ENCODE data around the gene NAP1L4. TPM values are rescaled to one million over a fixed set of nuclear protein-coding genes. Genes with fewer than 3 reads are reported as not detected.

Gene NAP1L4
- total and polyA plus RNA-seq, 2 of the 4 experiments (the other 2 are of a cell fraction), result 71.5 to 80.7 TPM

DNA sequence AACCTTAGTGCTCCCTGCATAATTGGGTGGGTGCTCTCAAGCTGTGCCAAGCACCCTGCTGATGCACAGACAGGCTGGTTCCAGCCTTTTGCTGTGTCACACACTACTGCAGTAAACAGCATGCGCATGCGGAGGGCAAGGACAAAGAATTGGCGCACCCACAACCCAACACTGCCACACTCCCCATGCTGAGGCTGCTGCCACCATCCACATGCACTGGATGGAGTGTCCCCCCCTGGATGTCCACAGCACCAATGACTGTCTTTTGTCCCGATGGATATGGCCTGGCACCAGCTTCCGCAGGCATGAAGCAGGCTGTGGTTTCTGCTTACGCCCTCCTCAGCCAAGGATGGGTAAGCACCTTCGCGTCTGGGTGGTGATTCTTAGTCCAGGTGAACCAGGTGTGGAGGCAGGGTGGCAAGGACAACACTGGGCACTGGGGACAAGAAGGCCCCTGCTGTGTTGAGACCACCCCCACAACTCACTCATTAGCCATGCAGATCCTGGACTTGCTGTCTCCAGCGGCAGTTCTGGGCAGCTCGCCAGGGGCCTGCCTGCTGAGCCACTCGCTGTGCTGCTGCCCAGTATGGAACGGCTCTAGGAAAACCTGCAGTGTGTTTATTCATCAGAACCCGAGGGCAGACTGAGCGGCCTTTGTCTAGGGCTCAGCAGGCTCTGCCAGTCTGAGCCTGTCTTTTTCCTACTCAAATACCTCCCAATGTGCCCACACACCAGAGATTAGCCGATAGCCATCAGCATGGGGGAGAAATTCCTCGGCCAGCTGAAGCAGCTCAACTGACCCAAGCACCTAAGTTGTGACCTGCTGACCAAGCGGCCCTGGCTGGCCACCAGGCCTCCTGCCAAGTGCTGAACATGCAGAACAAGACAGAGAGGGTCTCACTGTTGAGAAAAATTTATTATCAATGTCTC is 8.2 kb upstream of the NAP1L4 start (continued):
- TF ChIP-seq, protein P1, sequence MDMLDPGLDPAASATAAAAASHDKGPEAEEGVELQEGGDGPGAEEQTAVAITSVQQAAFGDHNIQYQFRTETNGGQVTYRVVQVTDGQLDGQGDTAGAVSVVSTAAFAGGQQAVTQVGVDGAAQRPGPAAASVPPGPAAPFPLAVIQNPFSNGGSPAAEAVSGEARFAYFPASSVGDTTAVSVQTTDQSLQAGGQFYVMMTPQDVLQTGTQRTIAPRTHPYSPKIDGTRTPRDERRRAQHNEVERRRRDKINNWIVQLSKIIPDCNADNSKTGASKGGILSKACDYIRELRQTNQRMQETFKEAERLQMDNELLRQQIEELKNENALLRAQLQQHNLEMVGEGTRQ (IDR thresholded peaks at IDR 0.05; ENCODE audit: low read depth, low read length), result no peak

DNA sequence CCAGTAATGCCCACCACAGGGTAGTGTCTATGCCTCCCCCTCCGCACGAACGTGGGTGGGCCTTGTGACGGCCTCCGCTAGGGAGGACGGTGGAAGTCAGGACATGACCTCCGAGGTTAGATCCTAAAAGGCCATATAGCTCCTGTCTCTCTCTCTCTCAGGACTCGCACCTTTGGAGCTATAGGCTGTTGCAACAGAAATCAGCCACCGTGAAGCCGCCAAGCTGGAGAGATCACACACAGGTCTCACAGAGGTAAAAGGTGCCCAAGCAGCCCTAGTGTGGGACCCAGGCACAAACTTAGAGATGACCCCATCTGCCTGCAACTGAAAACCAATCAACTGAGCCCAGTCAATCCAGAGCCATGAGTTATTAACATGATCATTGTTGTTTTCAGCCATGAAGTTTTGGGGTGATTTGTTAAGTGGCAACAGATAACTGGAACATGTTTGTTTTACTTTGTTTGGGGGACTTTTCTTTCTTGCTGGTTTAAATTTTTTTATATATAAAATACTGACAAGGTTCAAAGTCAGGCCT is 7.4 kb upstream of the NAP1L4 start:
- no peak overlapping the region for H4K8ac ChIP-seq (ENCODE audit: low read depth in 2 of 2, low read length in 2 of 2)
- no peak for ATAC-seq (ENCODE audit: low read depth)
- H2AFZ ChIP-seq (replicated peaks; ENCODE audit: low read length, poor library complexity), result no peak overlapping the region
- H3K4ac ChIP-seq (ENCODE audit: low read depth, low read length), result no peak overlapping the region
- POLR2A ChIA-PET (ENCODE audit: unreplicated experiment), result no interaction called here
- no peak overlapping the region for H2BK5ac ChIP-seq (ENCODE audit: low read depth, low read length, poor library complexity, severe bottlenecking)
- H2AK5ac ChIP-seq (ENCODE audit: low read depth, low read length), result no peak overlapping the region
- H3K18ac ChIP-seq (ENCODE audit: low read depth, low read length), result no peak overlapping the region
- no peak overlapping the region for H2BK20ac ChIP-seq (ENCODE audit: low read depth, low read length)
- H2AK9ac ChIP-seq (replicated peaks; ENCODE audit: low read depth, low read length, poor library complexity), result no peak overlapping the region
- no CpG with 5 or more reads among the region's 10 CpGs for WGBS, 2 experiments (ENCODE audit: extremely low coverage in 2 of 2, insufficient read length in 1 of 2)
- dilution Hi-C loops (cut with HindIII; ENCODE audit: low sequenced_read_pairs, unreplicated experiment), result no loop called here
- peaks cover 15% of the 10 kb centered on the region for H4K20me1 ChIP-seq (ENCODE audit: insufficient read depth, low read length)
- no peak overlapping the region for H3K56ac ChIP-seq (ENCODE audit: extremely low read depth, insufficient read depth, low read length)
- no peak overlapping the region for H3K4me3 ChIP-seq (ENCODE audit: insufficient read depth, low read depth, low read length)
- H3K23ac ChIP-seq (ENCODE audit: low read depth, low read length), result no peak overlapping the region
- BruUV-seq (replicated peaks), result no TSS peak
- H3K4me1 ChIP-seq (ENCODE audit: control insufficient read depth, insufficient read depth, low read length), result peaks cover 9% of the 10 kb centered on the region
- H3K14ac ChIP-seq (replicated peaks; ENCODE audit: low read depth, low read length), result no peak overlapping the region
- peaks cover 53% of the 10 kb centered on the region for H3K36me3 ChIP-seq (ENCODE audit: control insufficient read depth, insufficient read depth, low read length)
- DNase-seq, result no peak
- no peak overlapping the region for H3K9ac ChIP-seq (ENCODE audit: low read depth, low read length)
- H3K79me1 ChIP-seq (ENCODE audit: low read depth in 1 of 2, low read length in 2 of 2), result peaks cover 6 to 29% of the 10 kb centered on the region in 2 experiments; a peak in 2 of 4 replicates
- no peaks in the 10 kb centered on the region for H3K9me3 ChIP-seq (ENCODE audit: control insufficient read depth, insufficient read depth, low read length)
- no peak overlapping the region for H4K91ac ChIP-seq (ENCODE audit: insufficient read depth, low read depth, low read length)
- H2BK120ac ChIP-seq (ENCODE audit: low read depth, low read length), result no peak overlapping the region
- CTCF ChIA-PET, result no interaction called here
- no peak overlapping the region for H2BK15ac ChIP-seq (ENCODE audit: low read depth, low read length)
- H4K5ac ChIP-seq (ENCODE audit: low read depth, low read length), result no peak overlapping the region
- intact Hi-C loops (cut with micrococcal nuclease), result no loop called here
- H3K9me1 ChIP-seq (ENCODE audit: insufficient read depth, low read length), result peaks cover 19% of the 10 kb centered on the region; the same call in 1 of the 2 replicates
- no peaks in the 10 kb centered on the region for H3K27me3 ChIP-seq (ENCODE audit: control insufficient read depth, insufficient read depth, low read length)
- H3K4me2 ChIP-seq (ENCODE audit: low read depth, low read length), result no peak overlapping the region
- no peak overlapping the region for H3K27ac ChIP-seq (ENCODE audit: insufficient read depth, low read length)
- in situ Hi-C loops (cut with MboI; ENCODE audit: low sequenced_read_pairs), result no loop called here
- no peak for TF ChIP-seq NFE2L2 (IDR thresholded peaks at IDR 0.05; ENCODE audit: low read depth, low read length)
- TF ChIP-seq, protein P2, sequence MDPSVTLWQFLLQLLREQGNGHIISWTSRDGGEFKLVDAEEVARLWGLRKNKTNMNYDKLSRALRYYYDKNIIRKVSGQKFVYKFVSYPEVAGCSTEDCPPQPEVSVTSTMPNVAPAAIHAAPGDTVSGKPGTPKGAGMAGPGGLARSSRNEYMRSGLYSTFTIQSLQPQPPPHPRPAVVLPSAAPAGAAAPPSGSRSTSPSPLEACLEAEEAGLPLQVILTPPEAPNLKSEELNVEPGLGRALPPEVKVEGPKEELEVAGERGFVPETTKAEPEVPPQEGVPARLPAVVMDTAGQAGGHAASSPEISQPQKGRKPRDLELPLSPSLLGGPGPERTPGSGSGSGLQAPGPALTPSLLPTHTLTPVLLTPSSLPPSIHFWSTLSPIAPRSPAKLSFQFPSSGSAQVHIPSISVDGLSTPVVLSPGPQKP (IDR thresholded peaks at IDR 0.05; ENCODE audit: borderline replicate concordance, low read depth, low read length), result no peak
- TF ChIP-seq POLR2A (IDR thresholded peaks at IDR 0.05; ENCODE audit: low read depth, low read length), result no peak
- TF ChIP-seq CEBPB (IDR thresholded peaks at IDR 0.05; ENCODE audit: low read depth, low read length), result no peak
- no peak for TF ChIP-seq CHD1 (IDR thresholded peaks at IDR 0.05; ENCODE audit: low read depth, low read length)
- TF ChIP-seq MAZ (IDR thresholded peaks at IDR 0.05; ENCODE audit: borderline replicate concordance, low read depth, low read length), result no peak
- TF ChIP-seq MAFK (IDR thresholded peaks at IDR 0.05; ENCODE audit: low read depth, low read length), result no peak
- no peak for TF ChIP-seq SMC3 (IDR thresholded peaks at IDR 0.05; ENCODE audit: low read depth, low read length)
- TF ChIP-seq RAD21 (IDR thresholded peaks at IDR 0.05; ENCODE audit: low read length), result no peak
- no peak for TF ChIP-seq BHLHE40 (IDR thresholded peaks at IDR 0.05; ENCODE audit: low read depth, low read length)
- TF ChIP-seq, protein P1 (IDR thresholded peaks at IDR 0.05; ENCODE audit: low read depth, low read length), result no peak

All from IMR-90 (cell line).